NOMO-1 (cell line): ENCODE measurements around the gene SOX4.

ENCODE experiments used
- DNase-seq, 2 experiments: peaks; one replicate each; lab custom pipeline; 2025; ENCODE audit not compliant: unreplicated experiment in 2 of 2; lab: John Stamatoyannopoulos, UW

Gene SOX4

DNA sequence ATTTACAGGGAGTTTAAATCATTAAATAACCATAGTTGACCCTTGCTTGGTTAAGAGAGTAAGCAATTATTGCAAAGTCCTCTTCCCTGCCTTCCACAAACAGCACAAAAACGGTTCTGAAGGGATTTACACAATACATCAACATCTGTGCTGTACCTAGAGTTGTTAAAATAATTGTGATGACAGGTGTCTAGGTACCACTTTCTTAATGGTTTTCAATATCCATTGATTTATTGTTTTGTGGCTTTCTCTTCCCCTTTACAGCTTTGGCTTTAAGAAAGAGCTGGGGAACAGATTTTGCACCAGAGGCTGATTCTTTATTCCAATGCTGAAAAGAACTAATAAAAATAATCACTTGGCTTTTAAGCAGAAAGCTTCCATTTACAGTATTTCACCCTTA, 598 bp upstream of the SOX4 start:
- peak in 1 of 2 experiments; percentile 22 for DNase-seq

DNA sequence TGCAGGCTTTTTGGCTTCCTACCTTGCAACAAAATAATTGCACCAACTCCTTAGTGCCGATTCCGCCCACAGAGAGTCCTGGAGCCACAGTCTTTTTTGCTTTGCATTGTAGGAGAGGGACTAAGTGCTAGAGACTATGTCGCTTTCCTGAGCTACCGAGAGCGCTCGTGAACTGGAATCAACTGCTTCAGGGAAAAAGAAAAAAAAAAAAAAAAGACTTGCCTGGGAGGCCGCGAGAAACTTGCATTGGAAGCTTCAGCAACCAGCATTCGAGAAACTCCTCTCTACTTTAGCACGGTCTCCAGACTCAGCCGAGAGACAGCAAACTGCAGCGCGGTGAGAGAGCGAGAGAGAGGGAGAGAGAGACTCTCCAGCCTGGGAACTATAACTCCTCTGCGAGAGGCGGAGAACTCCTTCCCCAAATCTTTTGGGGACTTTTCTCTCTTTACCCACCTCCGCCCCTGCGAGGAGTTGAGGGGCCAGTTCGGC, 420 bp downstream of the SOX4 start:
- DNase-seq = peak in 1 of 2 experiments; percentile 63

- DNase-seq = peak; percentile 41 to 46
Observed at GRCh38 chr6:21594416-21595281, 1.1 kb downstream of the SOX4 start.

GRCh38 chr6:21595285-21596144, 2.0 kb downstream of the SOX4 start:
- DNase-seq = peak in 1 of 2 experiments; percentile 20

GRCh38 chr6:21596145-21596948, 2.8 kb downstream of the SOX4 start:
- DNase-seq = no peak

DNA sequence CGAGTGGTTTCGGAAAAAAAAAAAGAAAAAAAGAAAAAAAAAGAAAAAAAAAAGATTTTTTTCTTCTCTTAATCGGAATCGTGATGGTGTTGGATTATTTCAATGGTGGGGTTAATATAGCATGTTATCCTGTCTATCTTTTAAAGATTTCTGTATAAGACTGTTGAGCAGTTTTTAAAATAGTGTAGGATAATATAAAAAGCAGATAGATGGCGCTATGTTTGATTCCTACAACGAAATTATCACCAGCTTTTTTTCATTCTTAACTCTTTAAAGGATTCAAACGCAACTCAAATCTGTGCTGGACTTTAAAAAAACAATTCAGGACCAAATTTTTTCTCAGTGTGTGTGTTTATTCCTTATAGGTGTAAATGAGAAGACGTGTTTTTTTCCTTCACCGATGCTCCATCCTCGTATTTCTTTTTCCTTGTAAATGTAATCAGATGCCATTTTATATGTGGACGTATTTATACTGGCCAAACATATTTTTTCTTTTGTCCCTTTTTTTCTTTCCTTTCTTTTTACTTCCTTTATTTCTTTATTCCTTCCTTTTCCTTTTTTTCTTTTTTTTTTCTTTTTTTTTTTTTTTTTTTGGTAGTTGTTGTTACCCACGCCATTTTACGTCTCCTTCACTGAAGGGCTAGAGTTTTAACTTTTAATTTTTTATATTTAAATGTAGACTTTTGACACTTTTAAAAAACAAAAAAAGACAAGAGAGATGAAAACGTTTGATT, 3.6 kb downstream of the SOX4 start:
- peak; percentile 22 to 55 for DNase-seq

DNA sequence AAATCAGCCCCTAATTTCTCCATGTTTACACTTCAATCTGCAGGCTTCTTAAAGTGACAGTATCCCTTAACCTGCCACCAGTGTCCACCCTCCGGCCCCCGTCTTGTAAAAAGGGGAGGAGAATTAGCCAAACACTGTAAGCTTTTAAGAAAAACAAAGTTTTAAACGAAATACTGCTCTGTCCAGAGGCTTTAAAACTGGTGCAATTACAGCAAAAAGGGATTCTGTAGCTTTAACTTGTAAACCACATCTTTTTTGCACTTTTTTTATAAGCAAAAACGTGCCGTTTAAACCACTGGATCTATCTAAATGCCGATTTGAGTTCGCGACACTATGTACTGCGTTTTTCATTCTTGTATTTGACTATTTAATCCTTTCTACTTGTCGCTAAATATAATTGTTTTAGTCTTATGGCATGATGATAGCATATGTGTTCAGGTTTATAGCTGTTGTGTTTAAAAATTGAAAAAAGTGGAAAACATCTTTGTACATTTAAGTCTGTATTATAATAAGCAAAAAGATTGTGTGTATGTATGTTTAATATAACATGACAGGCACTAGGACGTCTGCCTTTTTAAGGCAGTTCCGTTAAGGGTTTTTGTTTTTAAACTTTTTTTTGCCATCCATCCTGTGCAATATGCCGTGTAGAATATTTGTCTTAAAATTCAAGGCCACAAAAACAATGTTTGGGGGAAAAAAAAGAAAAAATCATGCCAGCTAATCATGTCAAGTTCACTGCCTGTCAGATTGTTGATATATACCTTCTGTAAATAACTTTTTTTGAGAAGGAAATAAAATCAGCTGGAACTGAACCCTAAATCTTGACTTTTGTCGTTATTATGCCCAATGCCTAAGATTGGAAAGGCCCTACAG, 4.5 kb downstream of the SOX4 start:
- no peak for DNase-seq

DNA sequence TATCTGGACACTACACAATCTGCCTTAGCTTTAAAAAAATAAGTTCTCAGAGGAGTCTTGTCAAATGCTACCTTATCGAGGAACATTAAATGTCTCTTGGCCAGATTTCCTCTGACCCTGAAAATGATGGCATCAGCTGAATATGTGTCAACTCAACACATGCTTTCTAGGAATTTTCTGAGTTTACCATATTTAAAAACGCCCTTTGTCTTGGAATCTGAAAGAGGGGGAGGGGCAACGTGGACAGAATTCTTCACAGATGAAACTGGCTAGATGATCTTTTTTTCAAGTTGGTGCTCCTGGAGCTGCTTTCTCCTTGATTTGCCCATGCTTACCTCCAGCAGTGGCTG, 5.1 kb downstream of the SOX4 start:
- DNase-seq = no peak

DNA sequence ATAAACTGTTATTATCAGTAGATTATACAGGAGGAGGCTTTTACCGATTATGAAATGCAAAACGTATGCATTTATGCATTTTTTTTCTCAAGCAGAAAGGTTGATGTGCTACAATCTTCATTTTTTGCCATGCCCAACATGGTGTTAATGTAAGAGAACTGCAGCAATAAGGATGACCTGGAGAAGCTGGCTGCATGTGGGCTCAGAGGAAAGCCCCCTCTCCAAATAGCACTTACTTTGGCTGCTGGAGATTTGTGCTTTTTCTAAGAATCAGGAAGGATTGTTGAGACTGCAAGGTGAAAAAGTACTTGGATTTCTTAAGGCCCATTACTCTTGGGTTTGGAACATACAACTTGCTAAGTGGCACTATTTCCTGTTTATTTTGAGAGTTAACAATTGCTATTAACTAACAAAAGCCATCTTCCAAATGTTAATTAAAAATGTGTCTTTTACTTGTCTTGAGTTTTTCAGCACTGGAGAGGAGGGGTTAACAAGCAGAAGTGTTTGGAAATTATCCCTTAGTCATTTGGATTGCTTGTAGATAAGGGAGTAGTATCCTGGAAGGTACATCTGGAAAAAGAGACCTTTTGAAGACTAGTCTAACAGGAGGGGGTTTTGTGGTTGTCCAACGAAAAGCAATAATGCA, 5.6 kb downstream of the SOX4 start:
- no peak for DNase-seq

GRCh38 chr6:21601339-21601923, 7.9 kb downstream of the SOX4 start:
- no peak for DNase-seq

DNA sequence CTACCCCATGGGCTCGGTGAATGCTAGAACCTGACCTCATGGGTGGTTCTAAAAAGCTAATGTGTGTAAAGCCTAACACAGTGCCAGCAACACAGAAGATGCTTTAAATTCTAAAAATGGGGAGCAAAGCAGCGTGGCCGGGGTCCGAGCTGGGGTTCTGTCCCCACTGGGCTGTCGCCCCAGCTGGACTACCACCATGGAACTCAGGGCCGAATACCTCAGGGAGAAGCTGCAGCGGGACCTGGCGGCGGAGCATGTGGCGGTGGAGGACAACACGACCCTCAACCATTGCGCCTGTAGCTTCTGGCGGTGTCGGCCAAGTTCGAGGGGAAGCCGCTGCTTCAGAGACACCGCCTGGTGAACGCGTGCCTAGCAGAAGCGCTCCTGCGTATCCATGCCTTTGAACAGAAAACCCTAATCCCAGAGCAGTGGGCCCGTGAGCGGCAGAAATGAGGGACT, 8.4 kb downstream of the SOX4 start:
- DNase-seq = no peak

DNA sequence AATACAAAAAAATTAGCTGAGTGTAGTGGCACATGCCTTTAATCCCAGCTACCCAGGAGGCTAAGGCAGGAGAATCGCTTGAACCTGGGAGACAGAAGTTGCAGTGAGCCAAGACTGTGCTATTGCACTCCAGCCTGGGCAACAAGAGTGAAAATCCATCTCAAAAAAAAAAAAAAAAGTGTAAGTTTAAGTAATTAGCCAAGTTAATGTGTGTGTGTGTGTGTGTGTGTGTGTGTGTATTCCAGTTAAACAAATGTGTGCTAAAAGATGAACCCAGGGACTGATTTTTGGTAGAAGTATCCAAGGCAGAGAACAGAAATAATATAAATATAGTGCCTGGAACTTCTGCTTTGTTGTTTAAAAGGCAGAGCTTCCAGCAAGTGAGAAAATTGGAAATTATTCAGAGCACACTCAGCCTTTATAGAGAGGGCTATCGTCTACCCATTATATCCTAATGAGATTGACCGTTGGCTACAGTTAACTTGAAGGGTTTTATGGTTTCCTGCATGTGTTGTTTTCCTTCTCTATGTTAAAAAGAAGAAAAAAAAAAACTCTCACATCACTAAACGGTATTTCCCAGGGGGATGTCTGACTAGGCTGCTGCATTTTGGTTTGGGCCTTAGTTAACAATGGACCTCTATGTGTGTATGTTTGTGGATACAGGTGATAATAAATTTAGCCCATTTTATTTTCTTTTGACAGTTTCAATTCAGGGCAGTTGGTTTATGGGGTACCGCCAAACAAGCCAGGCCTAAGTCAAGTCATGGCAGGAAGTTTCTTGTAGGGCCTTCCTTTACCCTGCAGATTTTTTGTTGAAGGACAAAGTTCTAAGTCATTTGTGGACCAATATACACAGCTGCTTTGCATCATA, 9.8 kb downstream of the SOX4 start:
- no peak for DNase-seq

DNA sequence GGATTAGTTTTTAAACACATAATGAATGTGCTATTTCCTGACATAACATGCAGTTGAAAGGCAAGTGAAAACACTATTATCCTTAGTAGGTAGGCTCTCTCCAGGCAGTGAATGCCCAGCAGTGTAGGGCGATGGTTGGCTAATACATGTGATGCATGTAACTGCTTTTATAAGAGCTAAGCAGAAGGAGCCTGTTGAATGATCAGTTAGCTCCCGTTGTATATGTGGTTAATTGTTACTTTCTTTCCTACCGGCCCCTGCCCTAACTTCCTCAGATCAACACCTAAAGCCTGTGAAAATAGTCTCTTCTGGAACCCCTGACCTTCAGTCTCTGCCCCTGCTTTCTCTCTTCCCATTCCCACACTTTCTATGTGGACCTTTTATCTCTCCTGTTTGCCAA, 10.5 kb downstream of the SOX4 start:
- DNase-seq = no peak

GRCh38 chr6:21605166-21605565, 11.6 kb downstream of the SOX4 start:
- no peak for DNase-seq

DNA sequence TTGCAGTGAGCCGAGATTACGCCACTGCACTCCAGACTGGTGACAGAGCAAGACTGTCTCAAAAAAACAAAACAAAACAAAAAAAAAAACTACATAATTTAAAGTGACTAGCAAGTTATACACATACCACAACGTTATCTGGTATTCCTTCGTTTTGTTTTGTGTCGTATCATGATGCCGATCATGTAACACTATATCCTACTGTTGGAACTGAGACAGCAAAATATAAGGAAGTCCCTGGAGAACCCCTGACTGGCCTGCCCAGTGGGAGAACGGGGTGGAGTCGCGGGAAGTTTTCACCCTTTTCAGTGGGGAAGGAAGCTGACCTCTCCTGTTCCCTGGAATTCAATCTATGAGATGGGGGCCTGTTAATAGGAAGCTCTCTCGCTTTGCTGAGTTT, 15.1 kb downstream of the SOX4 start:
- no peak for DNase-seq

DNA sequence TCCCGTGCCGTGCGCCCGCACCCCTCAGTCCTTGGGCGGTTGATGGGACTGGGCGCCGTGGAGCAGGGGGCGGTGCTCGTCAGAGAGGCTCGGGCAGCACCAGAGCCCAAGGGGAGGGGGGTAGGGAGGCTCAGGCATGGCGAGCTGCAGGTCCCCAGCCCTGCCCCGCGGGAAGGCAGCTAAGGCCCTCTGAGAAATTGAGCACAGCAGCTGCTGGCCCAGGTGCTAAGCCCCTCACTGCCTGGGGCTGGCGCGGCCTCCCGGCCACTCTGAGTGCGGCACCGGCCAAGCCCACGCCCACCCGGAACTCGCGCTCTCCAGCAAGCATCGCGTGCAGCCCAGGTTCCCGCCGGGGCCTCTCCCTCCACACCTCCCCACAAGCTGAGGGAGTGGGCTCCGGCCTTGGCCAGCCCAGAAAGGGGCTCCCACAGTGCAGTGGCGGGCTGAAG, 16.4 kb downstream of the SOX4 start:
- no peak for DNase-seq

DNA sequence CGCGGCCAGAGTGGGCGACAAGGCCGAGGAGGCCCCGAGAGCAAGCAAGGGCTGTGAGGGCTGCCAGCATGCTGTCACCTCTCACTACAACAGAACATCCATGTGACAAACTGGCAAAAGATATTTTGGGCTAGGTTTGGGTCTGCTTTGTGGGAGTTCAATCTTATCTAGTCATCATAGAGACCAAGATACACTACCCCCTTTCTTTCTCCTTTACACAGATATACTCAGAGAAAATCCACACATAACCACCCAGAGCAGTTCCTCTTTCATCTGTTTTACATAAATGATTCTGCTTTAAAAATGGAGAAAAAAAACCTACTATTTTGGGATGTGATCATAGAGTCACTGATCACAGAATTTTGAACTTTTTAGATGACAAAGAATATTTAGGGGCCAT, 16.8 kb downstream of the SOX4 start:
- DNase-seq = peak in 1 of 2 experiments; percentile 33
